HCEC 1CT (cell line): Measurements from ENCODE around the gene ABCB7.
"Not testable (repeated sequence)": the region's sequence is repeated elsewhere in the genome, so short reads cannot be mapped to it uniquely, and the experiment has no call there.

Source experiments
- DNase-seq: peaks from one replicate; pipeline ENCODE4 v3.0.0-alpha.2; 2017

The ABCB7 gene

GRCh38 chrX:75096331-75096730 is 59.8 kb downstream of the ABCB7 start:
- DNase-seq, result no peak

GRCh38 chrX:75086731-75087195 is 69.3 kb downstream of the ABCB7 start:
- DNase-seq, result no peak

GRCh38 chrX:75084757-75085156 is 71.3 kb downstream of the ABCB7 start:
- no peak for DNase-seq

- DNase-seq, result no peak
Measured at GRCh38 chrX:75076429-75076828, 79.7 kb downstream of the ABCB7 start.

GRCh38 chrX:75074475-75074874 is 81.6 kb downstream of the ABCB7 start:
- no peak for DNase-seq

GRCh38 chrX:75071334-75071733 is 84.7 kb downstream of the ABCB7 start:
- DNase-seq, result no peak

- DNase-seq, result peak; percentile 56
Measured at GRCh38 chrX:75067931-75068330, 88.2 kb downstream of the ABCB7 start.

GRCh38 chrX:75061701-75062100 is 94.4 kb downstream of the ABCB7 start:
- DNase-seq, result peak; percentile 15

- no peak for DNase-seq
Measured at GRCh38 chrX:75051047-75051446, 105.0 kb downstream of the ABCB7 start.

GRCh38 chrX:75045369-75045768 is 110.7 kb downstream of the ABCB7 start:
- no peak for DNase-seq

GRCh38 chrX:75044142-75044541 is 111.9 kb downstream of the ABCB7 start:
- DNase-seq, result not testable (repeated sequence)

- DNase-seq, result peak; percentile 20
Measured at GRCh38 chrX:75038925-75039324, 117.2 kb downstream of the ABCB7 start.
